Panc1 (cell line): Measurements from ENCODE around the gene ZBTB8OS.

ENCODE experiments used
- CTCF ChIP-seq: fragments of 450-650 bp; IDR thresholded peaks from 2 replicates; pipeline ENCODE4 v1.5.1; 2017; ENCODE audit warnings: mild to moderate bottlenecking
- POLR2AphosphoS5 ChIP-seq: IDR thresholded peaks from 2 replicates; pipeline ENCODE4 v1.6.1; 2012; ENCODE audit warnings: mild to moderate bottlenecking, low read depth, low read length, moderate library complexity

GRCh38 chr1:32636914-32637645, 13.3 kb downstream of the ZBTB8OS start:
- TF ChIP-seq CTCF (no peak), POLR2AphosphoS5 (no peak)
